HG03139 (cell line): Measurements from ENCODE around the gene DERL2.
"Not testable (repeated sequence)": the region's sequence is repeated elsewhere in the genome, so short reads cannot be mapped to it uniquely, and the experiment has no call there.

Source experiments
- ATAC-seq: cut with Tn5 transposase; IDR thresholded peaks from one replicate; pipeline ENCODE4 v1.9.1; 2021; ENCODE audit not compliant: unreplicated experiment

DERL2 gene

DNA sequence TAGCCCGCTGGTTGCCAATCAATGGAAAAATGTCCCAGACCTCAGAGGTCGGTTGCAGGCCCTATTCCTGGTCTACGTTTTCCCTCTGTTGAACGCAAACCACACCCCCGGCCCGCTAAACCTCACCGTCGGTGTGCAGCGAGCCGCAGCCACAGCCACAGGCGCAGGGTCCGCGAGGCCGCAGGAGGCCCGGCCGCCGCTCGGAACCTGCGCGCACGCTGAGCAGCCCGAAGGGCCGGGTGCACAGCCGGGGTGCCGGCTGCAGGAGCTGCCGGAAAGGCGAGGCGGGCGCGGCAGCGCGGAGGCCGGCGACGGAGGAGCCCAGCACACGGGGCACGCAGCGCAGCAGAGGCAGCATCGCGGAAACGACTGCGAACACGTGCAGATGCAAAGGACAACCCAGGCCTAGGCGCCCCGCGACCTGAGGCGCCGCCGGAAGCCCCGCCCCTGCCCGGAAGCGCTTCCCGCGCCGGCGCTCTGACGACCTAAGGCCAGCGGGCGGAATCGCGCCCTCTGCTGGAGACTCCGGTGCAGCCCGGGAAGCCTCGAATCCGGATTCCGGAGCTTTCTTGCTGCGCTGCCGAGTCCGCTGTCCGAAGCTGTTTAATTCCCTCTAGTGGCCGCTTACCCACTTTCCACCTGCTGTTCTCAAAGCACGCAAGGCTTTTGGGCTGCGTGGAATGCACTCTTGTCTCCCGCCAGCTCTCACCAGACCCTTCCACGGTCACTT is 47.1 kb downstream of the DERL2 start, which contains the start of gene C1QBP:
Gene C1QBP (minus strand): TSS at position 440 of the 730 bp plus-strand sequence. CDS start 82 bp downstream, at position 358.
- ATAC-seq = peak; percentile 78

DNA sequence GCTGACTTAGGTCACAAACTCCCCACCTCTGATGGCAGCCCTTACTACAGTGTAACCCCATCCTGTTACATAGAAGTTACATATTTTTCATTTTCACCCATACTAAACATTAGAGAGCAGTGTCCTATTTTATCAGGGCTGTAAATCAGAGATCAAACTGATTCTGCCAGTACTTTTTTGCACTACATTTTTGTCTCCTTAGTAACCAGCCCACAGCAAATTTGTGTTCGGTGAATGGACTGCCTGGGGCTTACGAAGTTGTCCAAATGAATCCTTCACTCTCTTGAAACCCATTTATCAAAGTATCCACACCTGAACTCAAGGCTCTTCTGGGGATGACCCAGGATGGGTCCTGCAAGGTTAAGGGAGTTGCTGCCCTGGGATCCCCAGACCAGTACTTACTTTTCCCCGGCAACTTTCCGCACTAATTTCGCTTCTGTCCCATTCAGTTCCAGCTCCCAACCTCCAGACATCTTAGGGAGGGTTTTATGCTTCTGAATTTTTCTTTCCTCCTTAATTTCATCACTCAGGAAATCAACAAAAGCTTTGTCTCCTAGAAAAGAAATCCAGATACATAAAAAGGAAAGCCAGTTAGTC is 48.2 kb downstream of the DERL2 start:
- no peak for ATAC-seq

DNA sequence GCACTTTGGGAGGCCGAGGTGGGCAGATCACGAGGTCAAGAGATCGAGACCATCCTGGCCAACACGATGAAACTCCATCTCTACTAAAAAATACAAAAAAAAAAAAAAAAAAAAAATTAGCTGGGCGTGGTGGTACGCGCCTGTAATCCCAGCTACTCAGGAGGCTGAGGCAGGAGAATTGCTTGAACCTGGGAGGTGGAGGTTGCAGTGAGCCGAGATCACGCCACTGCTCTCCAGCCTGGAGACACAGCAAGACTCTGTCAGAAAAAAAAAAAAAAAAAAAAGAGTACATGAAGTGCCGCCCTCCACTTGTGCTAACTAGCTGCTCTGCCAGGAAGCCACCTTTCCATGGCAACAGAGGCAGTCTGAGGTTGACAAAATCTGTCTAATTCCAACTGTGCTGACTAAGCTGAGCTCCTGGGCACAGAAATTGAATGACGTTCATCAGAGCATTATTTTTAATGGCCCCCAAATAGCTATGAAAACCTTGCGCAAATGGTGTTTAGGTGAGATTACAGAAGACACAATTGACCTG is 50.1 kb downstream of the DERL2 start:
- not testable (repeated sequence) for ATAC-seq

DNA sequence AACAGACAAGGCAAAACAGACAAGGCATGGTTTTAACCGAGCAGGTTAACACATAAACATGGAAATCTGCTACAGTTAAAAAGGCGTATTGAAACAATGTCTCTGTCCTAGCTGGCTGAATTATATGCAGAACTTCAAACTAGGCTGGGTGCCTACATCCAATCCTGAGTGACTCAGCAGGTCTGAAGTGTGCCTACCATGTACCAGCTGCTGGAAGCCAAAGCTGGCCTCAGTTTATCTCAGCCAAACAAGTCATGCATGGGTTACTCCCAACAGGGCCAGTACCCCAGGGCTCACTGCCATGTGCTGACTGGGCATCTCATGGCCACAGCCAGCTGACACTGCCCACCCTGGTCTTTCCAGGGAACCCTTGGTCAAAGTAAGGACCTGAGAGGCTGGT is 51.0 kb downstream of the DERL2 start:
- no peak for ATAC-seq

DNA sequence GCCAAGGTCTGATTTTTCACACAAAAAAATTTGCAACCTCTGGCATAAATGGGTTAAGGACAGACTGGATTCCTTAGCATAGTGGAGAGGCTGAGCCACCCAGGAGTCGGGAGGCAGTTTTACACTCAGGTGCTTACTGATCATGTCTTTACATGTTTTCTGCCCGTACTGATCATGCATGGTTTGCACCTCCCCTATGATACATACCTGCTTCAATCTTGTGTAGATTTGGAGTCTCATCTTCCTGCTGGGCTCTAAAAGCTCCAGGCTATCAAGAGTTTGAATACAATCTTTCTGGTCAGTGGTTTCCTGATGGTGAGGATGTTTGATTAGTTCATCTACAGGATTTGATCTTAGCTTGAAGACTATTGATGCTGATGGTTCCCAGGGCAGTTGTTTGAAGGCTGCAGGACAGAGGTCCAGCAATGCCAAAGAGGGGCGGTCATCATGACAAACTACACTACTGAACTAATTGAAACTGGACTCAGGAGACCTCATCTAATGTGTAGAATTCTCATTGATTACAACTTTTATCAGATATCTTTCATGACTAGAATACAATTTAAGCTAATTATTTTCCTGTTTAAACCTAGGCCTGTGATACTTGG is 53.9 kb downstream of the DERL2 start:
- ATAC-seq = no peak

DNA sequence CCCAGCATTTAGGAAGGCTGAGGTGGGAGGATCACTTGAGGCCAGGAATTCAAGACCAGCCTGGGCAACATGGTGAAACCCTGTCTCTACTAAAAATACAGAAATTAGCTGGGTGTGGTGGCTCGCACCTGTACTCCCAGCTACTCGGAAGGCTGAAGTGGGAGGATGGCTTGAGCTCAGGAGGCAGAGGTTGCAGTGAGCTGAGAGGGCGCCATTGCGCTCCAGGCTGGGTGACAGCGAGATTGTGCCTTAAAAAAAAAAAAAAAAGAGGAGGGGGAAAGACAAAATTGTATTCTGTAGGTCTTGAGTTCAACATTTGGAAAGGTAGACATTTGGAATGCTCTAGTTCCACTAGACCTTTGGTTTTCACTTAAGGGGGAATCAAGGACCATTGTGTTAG is 54.7 kb downstream of the DERL2 start:
- not testable (repeated sequence) for ATAC-seq

DNA sequence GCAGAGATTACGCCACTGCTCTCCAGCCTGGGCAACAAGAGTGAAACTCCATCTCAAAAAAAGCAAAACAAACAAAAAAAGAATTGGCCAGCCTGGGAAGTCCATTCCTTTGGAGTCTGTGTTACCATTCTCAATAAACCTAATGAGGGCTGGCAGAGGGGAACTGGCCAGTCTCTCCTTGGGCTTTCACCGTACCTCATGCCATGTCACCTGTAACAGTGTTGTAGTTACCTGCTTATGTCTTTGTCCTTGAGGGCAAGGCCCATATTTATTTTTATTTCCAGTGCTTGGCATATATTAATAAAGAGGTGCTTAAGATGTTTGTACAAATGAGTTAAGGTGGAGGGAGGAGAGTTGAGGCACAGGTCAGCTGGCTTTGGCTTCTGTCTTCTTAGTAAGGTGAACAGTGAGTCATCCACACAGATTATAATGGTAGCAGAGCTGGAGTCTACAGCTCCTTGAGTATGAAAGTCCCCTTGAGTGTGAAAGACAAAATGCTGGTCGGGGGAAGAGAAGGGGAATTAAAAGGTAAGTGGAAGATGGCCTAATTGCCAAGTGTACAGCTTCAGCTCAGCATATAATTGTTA is 55.5 kb downstream of the DERL2 start:
- no peak for ATAC-seq

DNA sequence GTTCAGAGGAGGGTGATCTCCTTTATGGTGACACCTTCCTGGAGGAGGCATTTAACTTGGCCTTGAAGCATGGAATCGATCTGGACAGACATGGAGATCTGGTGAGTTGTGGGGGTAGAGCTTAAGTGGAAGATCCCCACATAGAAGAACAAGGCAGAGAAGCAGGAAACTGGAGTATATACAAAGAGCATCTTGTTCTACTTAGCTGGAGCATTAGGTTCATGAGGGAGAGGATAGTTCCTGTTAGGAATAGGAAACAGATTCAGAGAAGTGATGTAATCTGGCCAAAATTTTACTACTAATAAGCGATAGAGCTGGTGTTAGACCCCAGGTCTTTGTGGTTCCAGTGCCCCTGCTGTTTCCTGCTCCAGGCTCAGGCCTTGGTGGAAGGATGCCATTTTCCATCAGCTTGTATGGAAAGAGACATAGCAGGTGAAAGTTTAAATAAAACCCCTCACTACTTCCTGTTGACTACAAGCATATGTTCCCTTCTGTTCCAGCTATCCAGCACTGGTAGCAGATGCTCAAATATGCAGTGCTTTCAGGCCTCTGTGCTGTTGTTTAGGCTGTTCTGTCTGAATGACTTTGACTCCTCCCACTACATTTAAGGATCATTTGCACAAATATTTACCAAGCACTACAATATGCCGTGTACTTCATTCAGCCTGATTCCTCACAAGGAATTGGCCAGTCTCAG is 56.6 kb downstream of the DERL2 start:
- ATAC-seq = no peak

DNA sequence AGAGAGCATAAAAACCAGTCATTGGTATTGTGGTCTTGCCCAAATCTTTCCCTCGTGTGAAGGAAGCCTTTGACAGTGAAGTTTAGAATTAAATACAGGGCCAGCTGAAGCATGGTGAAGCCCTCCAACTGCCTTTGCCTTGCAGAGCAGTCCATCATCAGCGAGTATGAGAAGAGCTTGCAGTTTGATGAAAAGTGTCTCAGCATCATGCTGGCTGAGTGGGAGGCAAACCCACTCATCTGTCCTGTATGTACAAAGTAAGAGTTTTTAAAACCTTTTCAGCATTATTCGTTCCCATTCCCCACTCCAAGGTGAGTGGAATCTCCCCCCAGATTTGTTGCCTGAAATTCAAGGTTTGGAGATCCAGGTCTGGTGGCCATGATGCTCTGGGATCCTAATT is 60.2 kb downstream of the DERL2 start:
- ATAC-seq = no peak

DNA sequence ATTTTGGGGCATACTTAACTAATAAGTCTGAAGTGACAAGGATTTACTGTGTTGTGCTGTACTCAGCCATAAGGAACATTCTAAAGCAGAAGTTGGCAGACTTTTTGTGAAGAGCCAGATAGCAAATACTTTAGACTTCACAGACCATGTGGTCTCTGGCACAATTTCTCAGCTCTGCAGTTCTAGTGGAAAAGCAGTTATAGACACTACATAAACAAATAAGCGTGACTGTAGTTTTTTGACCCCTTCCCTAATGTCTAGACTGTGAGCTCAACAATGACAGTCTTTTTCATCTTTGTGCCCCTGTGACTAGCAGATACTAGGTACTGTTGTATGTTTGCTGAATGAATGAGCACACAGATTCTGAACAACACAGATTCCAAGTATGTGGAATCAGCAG is 61.1 kb downstream of the DERL2 start:
- ATAC-seq = no peak

DNA sequence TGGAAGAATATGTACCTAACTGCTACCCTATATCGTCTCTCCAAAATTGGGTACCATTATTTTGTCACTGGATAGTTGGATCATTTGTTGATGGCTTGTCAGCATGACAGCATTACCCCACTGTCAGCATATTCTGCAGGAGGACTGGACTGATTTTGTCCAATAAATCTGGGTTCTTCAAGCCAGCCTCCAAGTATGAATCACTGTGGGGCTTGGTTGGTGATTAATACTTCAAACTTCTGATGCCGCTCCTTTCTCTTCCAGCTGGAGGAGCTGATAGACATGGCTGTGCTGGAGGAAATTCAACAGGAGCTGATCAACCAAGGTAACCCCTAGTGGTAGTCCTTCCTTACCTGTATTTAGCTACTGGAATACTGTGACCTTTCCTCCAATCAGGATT is 63.5 kb downstream of the DERL2 start:
- ATAC-seq = no peak
